OCI-LY1 (cell line): ENCODE results near the gene COX6A2.
"Not testable (repeated sequence)": the region's sequence is repeated elsewhere in the genome, so short reads cannot be mapped to it uniquely, and the experiment has no call there.

ENCODE experiments used
- H2AFZ ChIP-seq: fragments of 200-600 bp; sonication (generic), shearing (Covaris generic); 2 replicates; pipeline ENCODE4 v1.6.0; 2014; ENCODE audit warnings: antibody characterized with exemption, mild to moderate bottlenecking, low read length
- H3F3A ChIP-seq: fragments of 200-600 bp; sonication (generic), shearing (Covaris generic); 2 replicates; pipeline ENCODE4 v1.6.0; 2014; ENCODE audit warnings: mild to moderate bottlenecking, antibody characterized with exemption, low read length, moderate library complexity; ENCODE audit not compliant: insufficient read depth
- H3K27ac ChIP-seq: fragments of 200-600 bp; sonication (generic); 2 replicates; pipeline ENCODE4 v1.5.1; 2014; ENCODE audit warnings: low read length, mixed run types, mild to moderate bottlenecking, low read depth; ENCODE audit not compliant: poor library complexity, severe bottlenecking
- H3K27me3 ChIP-seq: fragments of 200-600 bp; sonication (generic); 2 replicates; pipeline ENCODE4 v1.6.0; 2014; ENCODE audit warnings: antibody characterized with exemption, mild to moderate bottlenecking, low read length, moderate library complexity; ENCODE audit not compliant: insufficient read depth
- H3K36me3 ChIP-seq: fragments of 200-600 bp; sonication (generic); 2 replicates; pipeline ENCODE4 v1.6.1; 2014; ENCODE audit warnings: mild to moderate bottlenecking, antibody characterized with exemption, low read length, moderate library complexity, mixed read lengths; ENCODE audit not compliant: insufficient read depth
- H3K4me1 ChIP-seq: fragments of 200-600 bp; sonication (generic); 2 replicates; pipeline ENCODE4 v1.5.1; 2014; ENCODE audit warnings: mild to moderate bottlenecking, low read length, moderate library complexity; ENCODE audit not compliant: insufficient read depth, severe bottlenecking
- H3K4me2 ChIP-seq: fragments of 200-600 bp; sonication (generic), shearing (Covaris generic); 2 replicates; pipeline ENCODE4 v1.6.1; 2014; ENCODE audit warnings: low read length
- H3K4me3 ChIP-seq: fragments of 200-600 bp; sonication (generic); 2 replicates; pipeline ENCODE4 v1.5.1; 2014; ENCODE audit warnings: low read length, low read depth, mild to moderate bottlenecking, mixed read lengths; ENCODE audit not compliant: poor library complexity, severe bottlenecking
- H3K79me2 ChIP-seq: fragments of 200-600 bp; shearing (Covaris generic); 2 replicates; pipeline ENCODE4 v1.6.1; 2016; ENCODE audit warnings: mixed run types, low read length, mixed read lengths; ENCODE audit not compliant: insufficient read depth
- H3K9ac ChIP-seq: fragments of 200-600 bp; sonication (generic), shearing (Covaris generic); 2 replicates; pipeline ENCODE4 v1.6.1; 2014; ENCODE audit warnings: mild to moderate bottlenecking, low read length, mixed read lengths
- H3K9me2 ChIP-seq: fragments of 200-600 bp; sonication (generic), shearing (Covaris generic); 2 replicates; pipeline ENCODE4 v1.6.1; 2014; ENCODE audit warnings: low read depth, mild to moderate bottlenecking, low read length, mixed read lengths
- H3K9me3 ChIP-seq: fragments of 200-600 bp; shearing (Covaris generic); 2 replicates; pipeline ENCODE4 v1.6.1; 2014; ENCODE audit warnings: low read length, mixed read lengths
- H4K20me1 ChIP-seq: fragments of 200-600 bp; sonication (generic), shearing (Covaris generic); 2 replicates; pipeline ENCODE4 v1.6.0; 2016; ENCODE audit warnings: mild to moderate bottlenecking, low read length; ENCODE audit not compliant: insufficient read depth
- EZH2 ChIP-seq: fragments of 200-600 bp; sonication (generic), shearing (Covaris generic); IDR thresholded peaks from 2 replicates; pipeline ENCODE4 v1.8.0; 2017; ENCODE audit warnings: borderline replicate concordance, mixed run types, mild to moderate bottlenecking, antibody characterized with exemption, low read length, moderate library complexity, mixed read lengths
- TF ChIP-seq, protein P1 (sequence below): fragments of 200-600 bp; sonication (generic), shearing (Covaris generic); IDR thresholded peaks from 2 replicates; pipeline ENCODE4 v1.5.1; 2017; ENCODE audit warnings: mild to moderate bottlenecking, antibody characterized with exemption, low read length, moderate library complexity, mixed read lengths

Gene COX6A2

DNA sequence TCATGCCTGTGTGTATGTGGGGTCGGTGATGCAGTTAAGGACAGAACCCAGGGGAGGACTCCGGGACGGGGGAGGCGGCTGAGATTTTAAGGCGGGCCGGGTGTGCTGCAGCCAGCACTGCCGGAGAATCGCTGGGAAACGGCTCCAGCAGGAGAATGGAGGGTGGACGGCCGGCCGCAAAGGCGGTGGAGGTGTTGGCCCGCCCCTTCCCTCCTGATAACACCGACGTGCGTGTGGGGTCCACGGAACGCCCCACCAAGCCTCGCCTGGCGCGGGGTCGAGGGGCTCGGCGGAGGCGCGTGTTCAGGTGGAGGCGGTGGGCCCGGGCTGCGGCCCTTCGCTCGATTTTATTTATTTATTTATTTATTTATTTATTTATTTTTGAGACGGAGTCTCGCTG lies 13.8 kb upstream of the COX6A2 start:
- Histone ChIP-seq H3K27ac (no peak overlapping the region), H3K4me2 (no peak overlapping the region), H3K27me3 (peaks cover 4% of the 10 kb centered on the region; the same call in 1 of the 2 replicates), H4K20me1 (no peaks in the 10 kb centered on the region), H3K36me3 (no peaks in the 10 kb centered on the region; the same call in 1 of the 2 replicates), H3K9me3 (no peaks in the 10 kb centered on the region), H3K9me2 (no peaks in the 10 kb centered on the region), H3K4me3 (no peak overlapping the region), H3K9ac (no peak overlapping the region), H3F3A (no peaks in the 10 kb centered on the region), H3K79me2 (no peaks in the 10 kb centered on the region), H2AFZ (no peak overlapping the region), H3K4me1 (peaks cover 5% of the 10 kb centered on the region)
- TF ChIP-seq EZH2, result no peak
- TF ChIP-seq, protein P1, sequence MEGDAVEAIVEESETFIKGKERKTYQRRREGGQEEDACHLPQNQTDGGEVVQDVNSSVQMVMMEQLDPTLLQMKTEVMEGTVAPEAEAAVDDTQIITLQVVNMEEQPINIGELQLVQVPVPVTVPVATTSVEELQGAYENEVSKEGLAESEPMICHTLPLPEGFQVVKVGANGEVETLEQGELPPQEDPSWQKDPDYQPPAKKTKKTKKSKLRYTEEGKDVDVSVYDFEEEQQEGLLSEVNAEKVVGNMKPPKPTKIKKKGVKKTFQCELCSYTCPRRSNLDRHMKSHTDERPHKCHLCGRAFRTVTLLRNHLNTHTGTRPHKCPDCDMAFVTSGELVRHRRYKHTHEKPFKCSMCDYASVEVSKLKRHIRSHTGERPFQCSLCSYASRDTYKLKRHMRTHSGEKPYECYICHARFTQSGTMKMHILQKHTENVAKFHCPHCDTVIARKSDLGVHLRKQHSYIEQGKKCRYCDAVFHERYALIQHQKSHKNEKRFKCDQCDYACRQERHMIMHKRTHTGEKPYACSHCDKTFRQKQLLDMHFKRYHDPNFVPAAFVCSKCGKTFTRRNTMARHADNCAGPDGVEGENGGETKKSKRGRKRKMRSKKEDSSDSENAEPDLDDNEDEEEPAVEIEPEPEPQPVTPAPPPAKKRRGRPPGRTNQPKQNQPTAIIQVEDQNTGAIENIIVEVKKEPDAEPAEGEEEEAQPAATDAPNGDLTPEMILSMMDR, result no peak

- Histone ChIP-seq H3K9me3 (no peaks in the 10 kb centered on the region), H4K20me1 (no peaks in the 10 kb centered on the region), H3K79me2 (no peaks in the 10 kb centered on the region), H3K4me1 (peaks cover 5% of the 10 kb centered on the region), H3F3A (no peaks in the 10 kb centered on the region), H3K36me3 (no peaks in the 10 kb centered on the region), H3K9me2 (no peaks in the 10 kb centered on the region), H3K4me3 (no peak overlapping the region), H2AFZ (no peak overlapping the region), H3K27ac (no peak overlapping the region), H3K27me3 (no peaks in the 10 kb centered on the region), H3K4me2 (no peak overlapping the region), H3K9ac (no peak overlapping the region)
- TF ChIP-seq, protein P1, result no peak
- no peak for TF ChIP-seq EZH2
Measured at GRCh38 chr16:31440516-31441184, 12.5 kb upstream of the COX6A2 start.

GRCh38 chr16:31439519-31439918 lies 11.4 kb upstream of the COX6A2 start:
- Histone ChIP-seq H3K4me2 (no peak overlapping the region), H3K4me3 (no peak overlapping the region), H3K9me3 (no peaks in the 10 kb centered on the region)

DNA sequence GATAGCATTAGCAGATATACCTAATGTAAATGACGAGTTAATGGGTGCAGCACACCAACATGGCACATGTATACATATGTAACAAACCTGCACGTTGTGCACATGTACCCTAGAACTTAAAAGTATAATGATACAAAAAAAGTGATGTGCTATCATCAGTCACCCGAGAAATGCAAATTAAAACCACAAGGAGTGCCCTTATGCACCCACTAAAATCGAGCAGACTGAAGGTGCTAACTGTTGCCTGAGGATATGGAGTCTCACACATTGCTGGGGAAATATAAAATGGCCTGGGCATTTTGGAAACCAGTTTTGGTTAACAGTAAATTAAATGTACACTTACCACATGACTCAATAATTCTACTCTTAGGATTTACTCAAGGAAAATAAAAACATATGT lies 10.9 kb upstream of the COX6A2 start:
- H3K4me2 ChIP-seq, H3K9ac ChIP-seq, H2AFZ ChIP-seq, H3F3A ChIP-seq, H3K36me3 ChIP-seq, H3K4me3 ChIP-seq, H3K9me3 ChIP-seq, H3K4me1 ChIP-seq, H3K79me2 ChIP-seq, H4K20me1 ChIP-seq, H3K9me2 ChIP-seq, H3K27ac ChIP-seq, H3K27me3 ChIP-seq: not testable (repeated sequence)

More at GRCh38 chr16:31439519-31439918, 11.4 kb upstream of the COX6A2 start:
- no peaks in the 10 kb centered on the region for H3K36me3 ChIP-seq
- H2AFZ ChIP-seq, result no peak overlapping the region
- H3K4me1 ChIP-seq, result peaks cover 5% of the 10 kb centered on the region
- H3F3A ChIP-seq, result no peaks in the 10 kb centered on the region
- no peak for TF ChIP-seq EZH2
- TF ChIP-seq, protein P1, result no peak
- H3K9ac ChIP-seq, result no peak overlapping the region
- no peaks in the 10 kb centered on the region for H3K9me2 ChIP-seq
- H3K27ac ChIP-seq, result no peak overlapping the region
- no peaks in the 10 kb centered on the region for H3K27me3 ChIP-seq
- no peaks in the 10 kb centered on the region for H3K79me2 ChIP-seq
- H4K20me1 ChIP-seq, result no peaks in the 10 kb centered on the region
